ENCODE data around the gene YTHDC1.

The YTHDC1 gene

DNA sequence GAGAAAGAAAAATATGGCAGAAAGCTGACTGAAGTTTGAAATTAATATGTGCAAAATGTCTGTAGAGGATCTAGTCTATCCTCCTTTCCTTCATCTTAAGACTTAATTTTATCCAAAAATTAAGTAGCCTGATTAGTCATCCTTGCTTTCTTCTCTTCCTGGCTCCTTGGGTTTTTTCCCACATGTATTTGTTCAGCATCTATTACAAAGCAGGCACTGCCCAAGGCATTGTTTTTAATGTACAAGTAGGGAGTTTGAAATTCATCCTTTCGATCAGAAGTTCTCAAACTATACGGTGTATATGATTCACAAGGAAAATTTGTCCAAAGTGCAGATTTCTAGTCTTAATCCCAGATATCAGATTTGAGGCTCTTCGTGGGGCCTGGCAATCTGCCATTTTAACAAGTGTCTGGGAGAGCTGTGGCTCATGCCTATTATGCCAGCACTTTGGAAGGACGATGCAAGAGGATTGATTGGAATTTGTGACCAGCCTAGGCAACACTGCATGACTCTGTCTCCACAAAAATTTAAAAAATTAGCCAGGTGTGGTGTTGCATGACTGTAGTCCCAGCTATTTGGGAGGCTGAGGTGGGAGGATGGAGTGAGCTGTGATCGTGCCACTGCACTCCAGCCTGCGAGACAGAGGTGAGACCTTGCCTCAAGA lies 19.4 kb upstream of the YTHDC1 start:
- Histone ChIP-seq H3K27me3 (ENCODE audit: control insufficient read depth, insufficient read depth, low read length) (no peaks in the 10 kb centered on the region), H3K36me3 (ENCODE audit: control insufficient read depth, insufficient read depth, low read length) (no peaks in the 10 kb centered on the region), H3K9me3 (ENCODE audit: control insufficient read depth, low read length) (no peaks in the 10 kb centered on the region), H3K9ac (no peak overlapping the region), H2AFZ (no peak overlapping the region), H3K4me2 (ENCODE audit: low read length) (no peak overlapping the region), H3K79me2 (no peaks in the 10 kb centered on the region), H3K4me1 (no peaks in the 10 kb centered on the region), H3K4me3 (ENCODE audit: low read depth, low read length) (no peak overlapping the region), H3K27ac (no peak overlapping the region)
- TF ChIP-seq, protein P1, sequence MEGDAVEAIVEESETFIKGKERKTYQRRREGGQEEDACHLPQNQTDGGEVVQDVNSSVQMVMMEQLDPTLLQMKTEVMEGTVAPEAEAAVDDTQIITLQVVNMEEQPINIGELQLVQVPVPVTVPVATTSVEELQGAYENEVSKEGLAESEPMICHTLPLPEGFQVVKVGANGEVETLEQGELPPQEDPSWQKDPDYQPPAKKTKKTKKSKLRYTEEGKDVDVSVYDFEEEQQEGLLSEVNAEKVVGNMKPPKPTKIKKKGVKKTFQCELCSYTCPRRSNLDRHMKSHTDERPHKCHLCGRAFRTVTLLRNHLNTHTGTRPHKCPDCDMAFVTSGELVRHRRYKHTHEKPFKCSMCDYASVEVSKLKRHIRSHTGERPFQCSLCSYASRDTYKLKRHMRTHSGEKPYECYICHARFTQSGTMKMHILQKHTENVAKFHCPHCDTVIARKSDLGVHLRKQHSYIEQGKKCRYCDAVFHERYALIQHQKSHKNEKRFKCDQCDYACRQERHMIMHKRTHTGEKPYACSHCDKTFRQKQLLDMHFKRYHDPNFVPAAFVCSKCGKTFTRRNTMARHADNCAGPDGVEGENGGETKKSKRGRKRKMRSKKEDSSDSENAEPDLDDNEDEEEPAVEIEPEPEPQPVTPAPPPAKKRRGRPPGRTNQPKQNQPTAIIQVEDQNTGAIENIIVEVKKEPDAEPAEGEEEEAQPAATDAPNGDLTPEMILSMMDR (IDR thresholded peaks at IDR 0.05), result no peak

DNA sequence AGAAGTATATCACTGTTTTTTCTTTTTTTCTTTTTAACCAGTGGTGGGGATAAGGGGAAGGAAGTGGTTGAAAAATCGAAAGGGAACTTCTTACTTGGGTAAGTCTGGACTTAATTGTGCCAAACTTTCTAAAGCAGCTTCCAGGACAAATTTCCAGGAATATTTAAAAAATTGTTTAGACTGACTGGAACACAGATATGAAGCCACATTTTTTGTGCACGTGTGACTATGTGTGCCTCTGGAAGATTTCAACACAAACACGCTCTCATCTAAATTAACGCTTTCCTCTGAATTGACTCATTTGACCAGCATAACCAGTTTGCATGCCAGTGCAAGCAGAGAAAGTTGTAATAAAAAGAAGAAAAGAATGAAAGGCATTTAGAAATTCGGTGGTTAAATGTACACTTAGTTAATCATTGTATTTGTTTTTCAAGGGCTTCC lies 18.8 kb upstream of the YTHDC1 start:
- Histone ChIP-seq H3K27ac (no peak overlapping the region), H3K9me3 (ENCODE audit: control insufficient read depth, low read length) (no peaks in the 10 kb centered on the region), H3K27me3 (ENCODE audit: control insufficient read depth, insufficient read depth, low read length) (no peaks in the 10 kb centered on the region), H2AFZ (no peak overlapping the region), H3K4me3 (ENCODE audit: low read depth, low read length) (no peak overlapping the region), H3K79me2 (no peaks in the 10 kb centered on the region), H3K4me1 (no peaks in the 10 kb centered on the region), H3K9ac (no peak overlapping the region), H3K4me2 (ENCODE audit: low read length) (no peak overlapping the region), H3K36me3 (ENCODE audit: control insufficient read depth, insufficient read depth, low read length) (no peaks in the 10 kb centered on the region)
- TF ChIP-seq, protein P1 (IDR thresholded peaks at IDR 0.05), result no peak

DNA sequence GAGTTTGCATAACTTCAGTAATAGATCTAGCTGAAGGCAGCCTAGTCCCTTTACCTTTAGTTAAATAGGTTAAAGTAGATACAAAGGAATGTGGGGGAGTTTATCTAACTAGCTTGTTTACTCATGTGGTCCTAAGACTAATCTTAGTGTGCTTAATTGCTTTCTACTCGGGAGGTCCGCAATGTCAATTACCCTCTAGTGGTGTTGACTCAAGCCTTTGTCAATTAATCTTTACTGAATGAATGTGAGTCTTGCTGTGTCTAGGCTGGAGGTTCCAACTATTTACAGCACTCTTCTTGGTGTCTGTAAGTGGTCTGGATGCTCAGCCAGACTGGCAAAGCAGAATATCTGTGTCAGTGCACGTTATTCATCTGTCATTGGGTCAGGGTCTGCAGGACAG lies 17.9 kb upstream of the YTHDC1 start:
- TF ChIP-seq, protein P1 (IDR thresholded peaks at IDR 0.05), result no peak

DNA sequence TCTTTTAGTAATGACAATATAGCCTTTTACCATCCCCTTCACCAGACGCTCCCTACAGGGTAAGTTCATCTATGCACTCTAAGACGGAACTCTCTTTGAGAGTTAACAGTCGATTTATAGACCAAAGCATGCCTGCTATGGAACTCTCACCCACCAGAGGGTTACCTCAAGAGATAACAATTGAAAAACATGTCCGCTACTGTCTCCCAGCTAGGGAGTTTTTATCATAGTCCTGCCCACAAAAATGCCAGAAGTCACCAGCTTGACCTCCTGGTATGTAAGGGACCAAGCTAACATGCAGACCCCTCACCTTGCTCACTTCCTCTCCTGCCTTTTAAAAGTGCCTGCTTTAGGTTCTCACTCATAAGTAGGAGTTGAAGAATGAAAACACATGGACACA lies 16.7 kb upstream of the YTHDC1 start:
- Histone ChIP-seq H2AFZ (no peak overlapping the region), H3K4me3 (ENCODE audit: low read depth, low read length) (no peak overlapping the region), H3K9me3 (ENCODE audit: control insufficient read depth, low read length) (no peaks in the 10 kb centered on the region), H3K79me2 (no peaks in the 10 kb centered on the region), H3K4me2 (ENCODE audit: low read length) (no peak overlapping the region), H3K4me1 (no peaks in the 10 kb centered on the region), H3K27ac (no peak overlapping the region), H3K9ac (no peak overlapping the region), H3K27me3 (ENCODE audit: control insufficient read depth, insufficient read depth, low read length) (no peaks in the 10 kb centered on the region), H3K36me3 (ENCODE audit: control insufficient read depth, insufficient read depth, low read length) (no peaks in the 10 kb centered on the region)
- TF ChIP-seq, protein P1 (IDR thresholded peaks at IDR 0.05), result no peak

More for the DNA sequence above, 17.9 kb upstream of the YTHDC1 start:
- Histone ChIP-seq H3K4me1 (no peaks in the 10 kb centered on the region), H3K27ac (no peak overlapping the region), H3K79me2 (no peaks in the 10 kb centered on the region), H3K27me3 (ENCODE audit: control insufficient read depth, insufficient read depth, low read length) (no peaks in the 10 kb centered on the region), H3K4me2 (ENCODE audit: low read length) (no peak overlapping the region), H2AFZ (no peak overlapping the region), H3K9me3 (ENCODE audit: control insufficient read depth, low read length) (no peaks in the 10 kb centered on the region), H3K9ac (no peak overlapping the region), H3K36me3 (ENCODE audit: control insufficient read depth, insufficient read depth, low read length) (no peaks in the 10 kb centered on the region), H3K4me3 (ENCODE audit: low read depth, low read length) (no peak overlapping the region)

DNA sequence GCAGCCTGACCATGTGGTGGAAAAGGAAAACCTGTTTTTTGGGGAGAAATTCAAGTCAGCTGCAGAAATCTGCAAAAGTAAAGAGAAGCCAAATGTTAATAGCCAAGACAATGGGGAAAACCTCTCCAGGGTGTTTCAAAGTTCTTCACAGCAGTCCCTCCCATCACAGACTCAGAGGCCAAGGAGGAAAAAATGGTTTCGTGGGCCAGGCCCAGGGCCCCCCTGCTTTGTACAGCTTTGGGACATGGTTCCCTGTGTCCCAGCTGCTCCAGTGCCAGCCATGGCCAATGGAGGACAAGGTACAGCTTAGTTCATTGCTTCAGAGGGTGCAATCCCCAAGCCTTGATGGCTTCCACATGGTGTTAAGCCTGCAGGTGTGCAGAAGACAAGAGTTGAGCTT lies 15.2 kb upstream of the YTHDC1 start:
- Histone ChIP-seq H3K9ac (no peak overlapping the region), H3K27me3 (ENCODE audit: control insufficient read depth, insufficient read depth, low read length) (no peaks in the 10 kb centered on the region), H3K36me3 (ENCODE audit: control insufficient read depth, insufficient read depth, low read length) (no peaks in the 10 kb centered on the region), H3K9me3 (ENCODE audit: control insufficient read depth, low read length) (no peaks in the 10 kb centered on the region), H3K4me3 (ENCODE audit: low read depth, low read length) (no peak overlapping the region), H2AFZ (no peak overlapping the region), H3K27ac (no peak overlapping the region), H3K4me1 (no peaks in the 10 kb centered on the region), H3K4me2 (ENCODE audit: low read length) (no peak overlapping the region), H3K79me2 (no peaks in the 10 kb centered on the region)
- TF ChIP-seq, protein P1 (IDR thresholded peaks at IDR 0.05), result no peak

Data from parathyroid adenoma (tissue), 2 donors.